Activated naive CD4-positive, alpha-beta T cell treated with anti-CD3 and anti-CD28 coated beads, Interleukin-2, amount 50 U/mL, for 72 hours (primary cell): ENCODE results near the gene ZBTB20. TPM values are rescaled to one million over a fixed set of nuclear protein-coding genes. Genes with fewer than 3 reads are reported as not detected.

Experiments used
- ATAC-seq, 2 donors: fragments of 150-1000 bp; cut with Tn5 transposase; 2 replicates each; pipeline ENCODE4 v1.10.0; 2021; ENCODE audit warnings: mild to moderate bottlenecking in 2 of 2, moderate library complexity in 2 of 2
- DNase-seq, 2 donors: peaks; one replicate each; pipeline ENCODE4 v3.0.0; 2021 to 2022; ENCODE audit warnings: low spot score in 2 of 2
- H3K27ac Mint-ChIP-seq, 2 donors: one replicate each; pipeline ENCODE4 v1.8.0; 2022; ENCODE audit warnings: mild to moderate bottlenecking in 2 of 2, mixed read lengths in 2 of 2
- H3K36me3 Mint-ChIP-seq, 2 donors: one replicate each; pipeline ENCODE4 v1.8.0; 2022; ENCODE audit warnings: mixed read lengths in 2 of 2
- H3K9me3 Mint-ChIP-seq, 2 donors: one replicate each; pipeline ENCODE4 v1.8.0; 2022; ENCODE audit warnings: mixed read lengths in 2 of 2
- total RNA-seq, 2 donors: library from RNA; stranded (reverse); gene quantifications; one replicate each; pipeline ENCODE4 v1.2.3, GENCODE V29; 2022

Gene ZBTB20
- total RNA-seq, 2 donors from 2014 or later: 9.2 to 10.8 TPM

GRCh38 chr3:114363554-114364202 is 783.4 kb downstream of the ZBTB20 start:
- no peak overlapping the region for H3K27ac Mint-ChIP-seq
- ATAC-seq (peak in 1 of 2 donors; percentile 69), DNase-seq (no peak)
- no peaks in the 10 kb centered on the region for H3K36me3 Mint-ChIP-seq
- no peaks in the 10 kb centered on the region for H3K9me3 Mint-ChIP-seq

- H3K36me3 Mint-ChIP-seq: no peaks in the 10 kb centered on the region
- no peaks in the 10 kb centered on the region for H3K9me3 Mint-ChIP-seq
- no peak overlapping the region for H3K27ac Mint-ChIP-seq
- DNase-seq: no peak
- ATAC-seq: no peak
Measured at GRCh38 chr3:114362815-114363214, 784.3 kb downstream of the ZBTB20 start.

- no peak for ATAC-seq
- no peak for DNase-seq
- Mint-ChIP-seq H3K36me3 (no peaks in the 10 kb centered on the region), H3K9me3 (no peaks in the 10 kb centered on the region), H3K27ac (no peak overlapping the region)
Measured at GRCh38 chr3:114361391-114361790, 785.7 kb downstream of the ZBTB20 start.

GRCh38 chr3:114356525-114356924 is 790.6 kb downstream of the ZBTB20 start:
- H3K36me3 Mint-ChIP-seq: peaks cover 0 to 3% of the 10 kb centered on the region in 2 donors
- no peak for DNase-seq
- peak; percentile 14 to 40 for ATAC-seq

GRCh38 chr3:114356066-114356465 is 791.0 kb downstream of the ZBTB20 start:
- Mint-ChIP-seq H3K36me3 (peaks cover 0 to 7% of the 10 kb centered on the region in 2 donors), H3K9me3 (no peaks in the 10 kb centered on the region), H3K27ac (no peak overlapping the region)
- ATAC-seq: no peak
- no peak for DNase-seq

More at GRCh38 chr3:114356525-114356924, 790.6 kb downstream of the ZBTB20 start:
- no peaks in the 10 kb centered on the region for H3K9me3 Mint-ChIP-seq
- no peak overlapping the region for H3K27ac Mint-ChIP-seq

GRCh38 chr3:114355653-114356052 is 791.4 kb downstream of the ZBTB20 start:
- peaks cover 0 to 12% of the 10 kb centered on the region in 2 donors for H3K36me3 Mint-ChIP-seq
- ATAC-seq (no peak), DNase-seq (no peak)
- no peak overlapping the region for H3K27ac Mint-ChIP-seq
- H3K9me3 Mint-ChIP-seq: no peaks in the 10 kb centered on the region

- DNase-seq (no peak), ATAC-seq (no peak)
- Mint-ChIP-seq H3K36me3 (peaks cover 0 to 18% of the 10 kb centered on the region in 2 donors), H3K9me3 (no peaks in the 10 kb centered on the region), H3K27ac (no peak overlapping the region)
Measured at GRCh38 chr3:114351822-114352145, 795.3 kb downstream of the ZBTB20 start.

- Mint-ChIP-seq H3K9me3 (no peaks in the 10 kb centered on the region), H3K27ac (no peak overlapping the region), H3K36me3 (peaks cover 0 to 18% of the 10 kb centered on the region in 2 donors)
- DNase-seq (no peak), ATAC-seq (no peak)
Measured at GRCh38 chr3:114351123-114351821, 795.8 kb downstream of the ZBTB20 start.

GRCh38 chr3:114350690-114351089 is 796.4 kb downstream of the ZBTB20 start:
- Mint-ChIP-seq H3K36me3 (peaks cover 0 to 18% of the 10 kb centered on the region in 2 donors), H3K27ac (no peak overlapping the region), H3K9me3 (no peaks in the 10 kb centered on the region)
- no peak for DNase-seq
- ATAC-seq: no peak

GRCh38 chr3:114350271-114350670 is 796.8 kb downstream of the ZBTB20 start:
- no peaks in the 10 kb centered on the region for H3K9me3 Mint-ChIP-seq
- peaks cover 0 to 18% of the 10 kb centered on the region in 2 donors for H3K36me3 Mint-ChIP-seq
- no peak for ATAC-seq
- no peak for DNase-seq
- no peak overlapping the region for H3K27ac Mint-ChIP-seq

GRCh38 chr3:114344492-114344891 is 802.6 kb downstream of the ZBTB20 start:
- Mint-ChIP-seq H3K36me3 (no peaks in the 10 kb centered on the region), H3K9me3 (no peaks in the 10 kb centered on the region), H3K27ac (no peak overlapping the region)
- ATAC-seq: peak in 1 of 2 donors; percentile 33
- DNase-seq: no peak

GRCh38 chr3:114338651-114339357 is 808.3 kb downstream of the ZBTB20 start:
- ATAC-seq (no peak), DNase-seq (no peak)
- H3K27ac Mint-ChIP-seq: no peak overlapping the region

GRCh38 chr3:114336857-114337256 is 810.2 kb downstream of the ZBTB20 start:
- H3K27ac Mint-ChIP-seq: peak overlapping the region in 1 of 2 donors; percentile 59
- H3K36me3 Mint-ChIP-seq: peaks cover 10 to 16% of the 10 kb centered on the region in 2 donors
- DNase-seq (no peak), ATAC-seq (no peak)
- peaks cover 0 to 9% of the 10 kb centered on the region in 2 donors for H3K9me3 Mint-ChIP-seq

More at GRCh38 chr3:114338651-114339357, 808.3 kb downstream of the ZBTB20 start:
- H3K36me3 Mint-ChIP-seq: peaks cover 0 to 6% of the 10 kb centered on the region in 2 donors
- H3K9me3 Mint-ChIP-seq: no peaks in the 10 kb centered on the region

- ATAC-seq: no peak
- H3K36me3 Mint-ChIP-seq: peaks cover 16% of the 10 kb centered on the region in 2 donors
- peak overlapping the region in 1 of 2 donors; percentile 59 for H3K27ac Mint-ChIP-seq
- H3K9me3 Mint-ChIP-seq: peaks cover 0 to 9% of the 10 kb centered on the region in 2 donors
- no peak for DNase-seq
Measured at GRCh38 chr3:114336122-114336697, 810.9 kb downstream of the ZBTB20 start.

GRCh38 chr3:114333923-114334240 is 813.2 kb downstream of the ZBTB20 start:
- ATAC-seq (no peak), DNase-seq (no peak)
- H3K9me3 Mint-ChIP-seq: peaks cover 0 to 10% of the 10 kb centered on the region in 2 donors
- H3K36me3 Mint-ChIP-seq: peaks cover 17 to 25% of the 10 kb centered on the region in 2 donors
- H3K27ac Mint-ChIP-seq: peak overlapping the region; percentile 72 to 88

- no peak for DNase-seq
- peaks cover 23 to 30% of the 10 kb centered on the region in 2 donors for H3K36me3 Mint-ChIP-seq
- peak overlapping the region; percentile 72 to 88 for H3K27ac Mint-ChIP-seq
- ATAC-seq: peak; percentile 36 to 37
- H3K9me3 Mint-ChIP-seq: peaks cover 0 to 16% of the 10 kb centered on the region in 2 donors
Measured at GRCh38 chr3:114333180-114333922, 813.7 kb downstream of the ZBTB20 start.
